Astrocyte (in vitro differentiated cells and primary cell): Measurements from ENCODE around the gene ZC3H12C.

Source experiments
- EZH2 ChIP-seq: IDR thresholded peaks from 2 replicates; pipeline ENCODE4 v1.6.1; 2012; ENCODE audit warnings: mild to moderate bottlenecking, low read length, inconsistent platforms; ENCODE audit not compliant: insufficient read depth
- TF ChIP-seq, protein P1 (sequence below): IDR thresholded peaks from 2 replicates; pipeline ENCODE4 v1.5.1; 2011; ENCODE audit warnings: low read depth, mild to moderate bottlenecking, inconsistent platforms, low read length, moderate library complexity; ENCODE audit not compliant: insufficient read depth

DNA sequence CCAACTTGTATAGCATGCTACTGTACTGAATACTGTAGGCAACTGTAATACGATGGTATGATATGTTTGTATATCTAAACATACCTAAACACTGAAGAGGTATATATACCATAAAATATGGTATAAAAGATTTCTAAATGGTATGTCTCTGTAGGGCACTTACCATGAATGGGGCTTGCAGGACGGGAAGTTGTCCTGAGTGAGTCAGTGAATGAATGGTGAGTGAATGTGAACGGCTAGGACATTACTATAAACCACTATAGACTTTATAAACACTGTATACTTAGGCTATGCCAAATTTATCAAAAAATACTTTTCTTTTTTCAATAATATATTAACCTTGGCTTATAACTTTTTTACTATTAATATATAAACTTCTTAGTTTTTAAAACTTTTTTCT lies 66.8 kb downstream of the ZC3H12C start:
- TF ChIP-seq, protein P1, sequence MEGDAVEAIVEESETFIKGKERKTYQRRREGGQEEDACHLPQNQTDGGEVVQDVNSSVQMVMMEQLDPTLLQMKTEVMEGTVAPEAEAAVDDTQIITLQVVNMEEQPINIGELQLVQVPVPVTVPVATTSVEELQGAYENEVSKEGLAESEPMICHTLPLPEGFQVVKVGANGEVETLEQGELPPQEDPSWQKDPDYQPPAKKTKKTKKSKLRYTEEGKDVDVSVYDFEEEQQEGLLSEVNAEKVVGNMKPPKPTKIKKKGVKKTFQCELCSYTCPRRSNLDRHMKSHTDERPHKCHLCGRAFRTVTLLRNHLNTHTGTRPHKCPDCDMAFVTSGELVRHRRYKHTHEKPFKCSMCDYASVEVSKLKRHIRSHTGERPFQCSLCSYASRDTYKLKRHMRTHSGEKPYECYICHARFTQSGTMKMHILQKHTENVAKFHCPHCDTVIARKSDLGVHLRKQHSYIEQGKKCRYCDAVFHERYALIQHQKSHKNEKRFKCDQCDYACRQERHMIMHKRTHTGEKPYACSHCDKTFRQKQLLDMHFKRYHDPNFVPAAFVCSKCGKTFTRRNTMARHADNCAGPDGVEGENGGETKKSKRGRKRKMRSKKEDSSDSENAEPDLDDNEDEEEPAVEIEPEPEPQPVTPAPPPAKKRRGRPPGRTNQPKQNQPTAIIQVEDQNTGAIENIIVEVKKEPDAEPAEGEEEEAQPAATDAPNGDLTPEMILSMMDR = no peak
- no peak for TF ChIP-seq EZH2
